ENCODE measurements around the gene SLC2A1.
A peak's percentile ranks its signal among the peaks of the same experiment; 100 is the strongest.

The SLC2A1 gene

DNA sequence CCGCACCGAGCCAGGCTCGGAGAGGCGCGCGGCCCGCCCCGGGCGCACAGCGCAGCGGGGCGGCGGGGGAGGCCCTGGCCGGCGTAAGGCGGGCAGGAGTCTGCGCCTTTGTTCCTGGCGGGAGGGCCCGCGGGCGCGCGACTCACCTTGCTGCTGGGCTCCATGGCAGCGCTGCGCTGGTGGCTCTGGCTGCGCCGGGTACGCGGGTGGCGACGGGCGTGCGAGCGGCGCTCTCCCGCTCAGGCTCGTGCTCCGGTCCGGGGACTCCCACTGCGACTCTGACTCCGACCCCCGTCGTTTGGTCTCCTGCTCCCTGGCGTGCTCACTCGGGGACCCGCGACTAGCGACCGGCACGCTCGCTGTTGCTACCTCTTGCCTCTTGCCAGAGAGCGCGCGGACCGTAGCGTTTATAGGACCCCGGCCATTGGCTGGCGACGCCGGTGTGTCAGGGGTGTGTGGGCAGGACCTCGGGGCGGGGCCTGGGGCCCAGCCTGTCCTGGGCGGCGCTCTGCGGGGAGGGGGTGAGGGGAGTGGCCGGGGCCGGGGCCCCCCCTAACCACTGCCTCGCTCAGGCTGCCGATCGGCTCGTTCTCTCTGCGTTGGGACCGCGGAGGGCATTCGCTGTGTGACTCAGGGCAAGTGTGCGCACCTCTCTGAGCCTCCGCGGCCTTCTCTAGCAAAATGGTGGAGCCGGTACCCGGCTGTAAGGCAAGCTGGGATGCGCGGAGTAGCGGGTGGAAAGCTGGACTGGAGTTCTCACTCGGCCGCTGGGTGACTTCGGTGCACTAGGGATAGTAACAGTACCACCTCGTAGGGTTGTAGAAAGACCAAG lies at the start of gene SLC2A1:
TSS of gene SLC2A1 (minus strand) at position 381 of the 832 bp plus-strand sequence. CDS start at position 164, 217 bp downstream.
- DNase-seq: peak; percentile 93

DNA sequence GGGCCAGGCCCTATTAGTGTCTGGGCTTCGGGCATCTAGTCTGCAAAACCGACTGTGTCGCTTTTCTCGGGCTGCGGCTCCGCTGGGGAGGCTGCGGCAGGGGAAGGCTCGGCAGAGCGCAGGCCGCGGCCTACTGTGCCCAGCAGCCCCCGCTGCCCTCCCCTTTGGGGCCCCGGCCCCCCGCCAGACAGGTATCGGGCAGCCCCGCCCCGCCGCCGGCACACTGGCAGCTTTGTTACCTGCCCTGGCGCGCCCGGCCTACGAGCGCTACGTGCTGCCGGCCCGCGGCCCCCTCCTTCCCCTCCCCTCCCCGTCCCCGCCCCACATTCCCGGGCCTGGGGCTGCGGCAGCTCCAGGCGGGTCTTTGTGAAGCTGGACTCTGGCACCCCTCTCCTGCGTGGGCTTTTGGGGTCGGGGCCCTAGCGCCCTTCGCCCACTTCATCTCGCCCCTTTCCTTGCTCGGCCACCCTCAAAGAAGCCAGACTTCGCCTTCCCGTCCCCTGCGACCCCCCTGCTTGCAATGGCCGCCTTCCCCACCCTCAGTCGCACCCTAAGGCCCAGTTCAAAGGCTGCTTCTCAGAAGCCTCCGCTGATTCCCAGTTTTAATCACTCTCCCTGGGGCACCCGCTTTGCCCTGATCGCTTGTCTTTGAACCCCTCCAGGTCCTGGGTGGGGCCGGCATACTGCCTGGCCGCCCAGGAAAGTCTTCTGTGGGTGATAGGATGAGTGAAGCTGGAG lies 48.9 kb upstream of the SLC2A1 start:
- no peak for DNase-seq

DNA sequence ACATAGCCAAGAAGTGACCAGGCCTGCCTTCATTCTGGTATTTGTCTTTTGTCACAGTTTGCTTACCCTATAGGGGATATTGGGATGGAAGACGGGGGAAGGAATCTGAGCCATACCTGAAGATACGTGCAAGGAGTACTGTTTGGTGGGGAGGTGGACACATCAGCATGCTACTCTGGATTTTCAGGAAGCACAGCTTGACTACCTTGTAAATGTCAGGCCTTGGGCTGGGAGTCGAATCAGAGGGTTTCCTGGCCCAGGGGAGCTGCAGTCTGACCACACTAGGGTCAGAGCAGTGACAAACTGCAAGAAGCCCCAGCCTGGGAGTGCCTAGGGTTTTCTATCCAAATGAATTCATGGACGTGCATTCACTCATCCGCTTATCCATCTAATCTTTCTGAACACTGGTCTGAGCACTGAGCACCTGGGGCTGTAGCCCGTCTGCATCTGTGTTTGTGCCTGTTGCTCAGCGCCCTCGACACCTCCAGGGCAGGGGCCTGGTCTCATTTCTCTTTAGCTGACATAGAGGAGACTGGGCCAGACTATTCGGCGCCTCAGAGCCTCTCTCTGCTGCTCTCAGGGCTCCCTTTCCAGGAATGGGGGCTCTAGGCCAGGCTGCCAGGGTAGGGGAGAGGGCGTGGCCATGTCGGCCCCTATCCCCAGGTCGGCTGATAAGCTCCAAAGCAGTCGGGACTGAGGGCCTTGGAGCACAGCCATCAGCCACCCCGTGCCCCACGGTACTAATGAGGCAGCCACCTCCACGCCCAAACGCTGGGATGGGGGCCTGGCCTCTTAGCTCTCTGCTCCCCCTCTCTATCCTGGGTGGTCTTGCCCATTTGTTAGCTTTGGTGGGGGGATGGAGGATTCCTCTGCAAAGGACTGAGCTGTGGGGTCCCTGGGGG lies 47.0 kb upstream of the SLC2A1 start:
- no peak for DNase-seq

DNA sequence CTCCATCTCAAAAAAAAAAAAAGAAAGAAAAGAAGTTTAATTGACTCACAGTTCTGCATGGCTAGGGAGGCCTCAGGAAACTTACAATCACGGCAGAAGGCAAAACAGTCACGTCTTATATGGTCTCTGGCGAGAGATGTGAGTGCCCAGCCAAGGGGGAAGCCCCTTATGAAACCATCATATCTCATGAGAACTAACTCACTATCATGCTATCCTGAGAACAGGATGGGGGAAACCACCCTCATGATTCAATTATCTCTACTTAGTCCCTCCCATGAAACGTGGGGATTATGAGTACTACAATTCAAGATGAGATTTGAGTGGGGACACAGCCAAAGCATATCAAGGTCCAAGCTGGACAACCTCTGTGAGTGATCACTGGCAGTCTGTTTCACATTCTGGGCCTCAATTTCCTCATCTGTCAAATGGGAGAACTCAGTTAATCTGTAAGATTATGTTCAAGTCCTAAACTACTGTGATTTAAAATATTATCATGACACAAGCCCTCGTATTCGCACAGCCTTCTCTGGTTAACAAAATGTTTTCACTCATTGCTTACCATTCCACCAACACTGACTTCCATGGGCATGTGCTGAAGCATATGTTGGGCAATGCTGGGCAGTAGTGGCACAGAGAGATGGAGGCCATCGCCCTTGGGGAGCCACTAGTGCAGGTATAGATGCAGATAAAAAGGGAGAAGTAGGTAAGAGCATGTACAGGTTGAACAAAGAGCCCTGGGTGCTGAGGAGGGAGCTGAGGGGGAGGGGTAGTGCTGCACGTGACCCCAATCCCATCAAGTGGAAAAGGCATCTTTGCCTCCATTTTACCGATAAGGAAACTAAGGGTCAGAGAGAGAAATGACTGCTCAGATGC lies 46.2 kb upstream of the SLC2A1 start:
- no peak for DNase-seq

DNA sequence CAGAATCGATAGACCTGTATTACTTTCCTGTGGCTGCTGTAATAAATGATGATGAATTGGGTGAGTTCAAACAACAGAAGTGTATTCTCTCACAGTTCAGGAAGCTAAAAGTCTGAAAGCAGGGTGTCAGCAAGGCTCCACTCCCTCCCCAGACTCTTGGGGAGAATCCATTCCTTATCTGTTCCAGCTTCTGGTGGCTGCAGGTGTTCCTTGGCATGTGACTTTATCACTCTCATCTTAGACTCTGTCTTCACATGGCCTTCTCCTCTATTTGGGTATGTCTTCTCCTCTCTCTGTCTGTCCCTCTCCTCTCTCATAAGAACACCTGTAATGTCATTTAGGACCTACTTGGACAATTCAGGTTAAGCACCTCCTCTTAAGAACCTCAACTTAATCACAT lies 44.1 kb upstream of the SLC2A1 start:
- DNase-seq: no peak

DNA sequence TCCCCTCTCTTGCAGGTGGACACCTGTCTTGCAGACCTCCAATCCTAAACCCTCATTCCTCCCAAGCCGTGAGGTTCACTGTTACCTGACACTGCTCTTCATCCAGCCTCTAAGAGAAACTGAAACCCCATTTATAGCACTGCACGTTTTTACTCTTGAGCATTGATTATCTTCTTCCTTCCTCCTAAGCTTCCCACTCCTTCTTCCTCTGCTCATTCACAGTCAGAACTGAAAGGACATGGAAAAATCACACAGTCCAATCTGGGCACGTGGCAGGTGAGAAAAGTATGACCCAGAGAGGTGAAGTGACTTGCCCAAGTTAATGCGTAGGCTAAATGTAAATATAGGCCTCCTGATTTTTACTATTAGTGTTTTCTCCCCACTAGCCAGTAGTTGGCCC lies 43.4 kb upstream of the SLC2A1 start:
- no peak for DNase-seq

DNA sequence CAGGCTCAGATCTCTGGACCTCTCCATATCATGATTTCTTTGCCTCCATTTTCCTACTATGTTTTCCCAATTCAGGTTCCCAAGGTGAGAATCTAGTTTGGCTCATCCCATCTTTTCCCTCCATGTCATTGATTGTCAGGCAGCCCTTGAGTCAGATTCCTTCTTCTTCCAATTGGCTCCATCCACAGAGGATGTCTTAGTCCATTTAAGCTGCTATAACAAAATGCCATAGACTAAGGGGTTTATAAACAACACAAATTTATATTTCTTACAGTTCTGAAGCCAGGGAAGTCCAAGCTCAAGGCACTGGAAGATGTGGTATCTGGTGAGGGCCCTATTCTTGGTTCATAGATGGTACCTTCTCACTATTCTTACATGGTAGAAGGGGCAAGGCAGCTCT lies 42.8 kb upstream of the SLC2A1 start:
- no peak for DNase-seq

DNA sequence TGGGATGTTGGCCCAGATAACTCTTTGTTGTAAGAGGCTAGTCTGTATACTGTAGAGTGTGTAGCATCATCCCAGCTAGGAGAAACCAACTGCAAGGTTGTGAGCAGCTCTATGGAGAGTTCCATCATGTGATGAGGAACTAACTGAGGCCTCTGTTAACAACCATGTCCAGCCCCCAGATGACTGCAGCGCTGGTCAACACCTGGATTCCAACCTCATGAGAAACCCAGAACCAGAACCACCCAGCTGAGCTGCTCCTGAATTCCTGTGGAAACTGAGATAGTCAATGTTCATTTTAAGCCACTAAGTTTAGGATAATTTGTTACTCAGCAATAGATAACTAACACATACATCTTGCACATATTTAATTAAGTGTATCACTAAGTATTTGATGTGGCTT lies 41.6 kb upstream of the SLC2A1 start:
- no peak for DNase-seq

DNA sequence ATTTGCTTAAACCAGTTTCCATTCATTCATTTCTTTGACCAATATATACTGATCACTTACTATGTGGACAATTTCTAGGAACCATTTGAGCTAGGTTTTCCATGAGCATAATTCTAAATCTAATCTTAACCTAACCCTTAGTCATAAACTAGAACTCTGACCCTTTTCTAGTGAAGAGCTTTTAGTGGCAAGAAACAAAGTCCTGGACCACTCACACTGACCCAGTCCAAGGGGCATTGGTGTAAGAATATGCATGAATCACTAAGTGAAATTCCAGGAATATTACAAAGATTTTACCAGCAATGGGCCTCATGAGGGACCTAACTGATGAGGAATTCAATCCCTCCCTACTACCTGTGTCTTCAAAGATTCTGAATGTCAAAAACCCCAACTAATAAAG lies 40.6 kb upstream of the SLC2A1 start:
- no peak for DNase-seq

DNA sequence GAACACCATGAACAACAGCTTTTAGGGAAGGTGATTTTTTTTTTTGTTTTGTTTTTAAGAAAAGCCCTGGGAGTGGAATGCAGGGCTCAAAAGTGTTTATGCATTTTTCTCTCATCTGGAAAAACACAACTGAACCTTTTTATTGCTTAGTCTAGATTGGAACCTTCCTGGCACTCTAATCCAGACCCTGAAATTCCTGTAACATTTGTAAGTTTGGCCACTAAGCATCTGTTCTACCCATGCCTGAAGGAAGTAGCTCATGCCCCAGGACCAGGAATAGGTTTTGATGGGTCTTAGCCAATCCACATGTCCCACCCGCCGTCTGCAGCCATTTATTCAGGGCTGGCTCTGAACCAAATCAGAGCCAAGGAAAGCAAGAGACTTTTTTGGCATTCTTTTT lies 39.7 kb upstream of the SLC2A1 start:
- DNase-seq: no peak

DNA sequence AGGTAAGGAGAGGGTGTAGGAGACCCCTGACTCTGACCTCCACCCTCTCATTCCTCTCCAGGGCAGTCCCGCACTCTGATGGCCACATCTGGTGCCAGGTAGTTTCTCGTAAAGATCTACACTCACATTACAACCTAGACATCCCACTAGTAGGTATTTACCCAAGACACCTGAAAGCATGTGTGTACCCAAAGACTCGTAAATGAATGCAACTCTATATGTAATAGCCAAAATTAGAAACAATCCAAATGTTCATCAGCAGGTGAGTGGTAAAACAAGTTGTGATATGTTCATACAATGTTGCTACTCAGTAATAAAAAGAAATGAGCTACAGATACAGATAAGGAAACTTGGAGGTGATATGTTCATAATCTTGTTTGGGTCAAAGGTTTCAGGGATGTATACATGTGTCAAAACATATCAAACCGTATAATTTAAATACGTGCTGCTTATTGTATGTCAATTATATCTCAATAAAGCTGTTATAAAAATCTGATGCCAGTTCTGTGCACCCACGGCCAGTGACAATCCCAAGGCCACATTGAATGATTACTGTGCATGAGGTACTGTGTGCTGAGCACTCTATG lies 37.8 kb upstream of the SLC2A1 start:
- no peak for DNase-seq

DNA sequence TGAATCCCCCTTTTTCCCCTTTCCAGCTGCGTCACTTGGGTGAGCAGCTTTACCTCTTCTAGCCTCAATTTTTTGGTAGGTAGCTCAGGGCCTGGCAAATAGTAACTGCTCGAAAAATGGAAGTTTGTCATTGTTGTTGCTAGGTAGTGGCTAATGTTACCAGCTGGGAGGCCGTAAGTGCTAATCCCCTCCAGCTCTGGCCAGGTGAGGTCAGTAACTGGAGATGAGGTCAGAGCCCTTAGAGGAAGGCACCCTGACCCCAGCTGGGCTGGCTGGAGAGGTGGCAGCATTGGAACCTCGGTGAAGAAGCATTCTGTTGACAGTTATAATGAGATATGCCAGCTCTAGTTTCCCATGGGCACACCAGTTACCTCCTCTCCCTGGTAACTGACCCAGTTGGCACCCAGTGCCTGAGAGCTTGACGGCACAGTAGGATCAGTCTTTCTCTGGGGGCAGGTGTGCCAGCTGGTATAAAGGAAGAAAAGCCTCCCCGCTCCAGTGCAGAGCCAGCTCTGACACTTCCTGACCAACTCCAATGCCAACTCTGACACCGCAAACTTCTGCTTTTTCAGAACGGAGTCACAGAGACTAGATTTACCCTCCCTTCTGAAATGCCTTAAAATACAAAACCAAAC lies 35.0 kb upstream of the SLC2A1 start:
- no peak for DNase-seq

DNA sequence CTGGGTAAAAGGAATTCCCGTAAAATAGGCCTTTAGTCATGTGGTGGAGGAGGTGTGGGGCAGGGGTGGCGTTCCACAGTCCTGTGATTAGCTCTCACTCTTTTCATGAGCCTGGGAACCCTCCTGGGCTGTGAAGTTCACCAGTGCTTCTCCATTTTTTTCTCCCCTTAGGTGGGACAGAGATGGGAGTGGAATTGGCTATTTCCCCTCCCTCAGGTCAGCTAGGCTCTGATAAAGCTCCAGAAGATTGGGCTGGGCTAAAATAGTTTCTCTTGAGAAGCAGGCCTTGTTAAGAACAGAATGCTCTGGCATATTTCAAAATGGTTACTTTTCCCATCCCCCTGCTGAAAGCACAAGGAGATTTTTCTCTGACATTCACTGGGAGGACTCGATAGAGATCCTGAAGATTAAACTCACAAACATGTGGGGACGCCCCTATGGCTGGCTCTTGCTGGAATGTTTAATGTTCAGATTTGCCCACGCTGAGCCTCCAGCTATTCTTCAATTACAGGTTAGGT lies 33.4 kb upstream of the SLC2A1 start:
- DNase-seq: no peak

DNA sequence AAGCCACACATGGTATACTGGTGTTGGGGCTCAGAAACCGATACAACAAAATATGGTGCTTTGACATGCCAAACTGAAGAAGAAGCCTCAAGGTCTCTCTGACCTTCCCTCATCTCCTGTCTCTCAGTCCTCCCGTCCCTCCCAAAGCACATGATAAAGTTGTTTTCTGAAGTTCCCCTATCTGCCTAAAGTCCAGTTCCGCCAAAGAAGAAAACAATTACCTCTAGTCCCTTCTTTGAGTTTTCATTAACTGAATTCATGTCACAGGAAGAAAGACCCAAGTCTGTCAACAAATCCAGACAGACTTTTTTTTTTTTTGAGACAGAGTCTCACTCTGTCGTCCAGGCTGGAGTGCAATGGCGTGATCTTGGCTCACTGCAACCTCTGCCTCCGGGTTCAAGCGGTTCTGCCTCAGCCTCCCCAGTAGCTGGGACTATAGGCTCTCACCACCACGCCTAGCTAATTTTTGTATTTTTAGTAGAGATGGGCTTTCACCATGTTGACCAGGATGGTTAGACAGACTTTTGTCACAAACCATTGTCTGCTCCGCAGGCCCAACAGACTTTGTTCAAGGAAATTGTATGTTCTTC lies 32.2 kb upstream of the SLC2A1 start:
- DNase-seq: no peak

DNA sequence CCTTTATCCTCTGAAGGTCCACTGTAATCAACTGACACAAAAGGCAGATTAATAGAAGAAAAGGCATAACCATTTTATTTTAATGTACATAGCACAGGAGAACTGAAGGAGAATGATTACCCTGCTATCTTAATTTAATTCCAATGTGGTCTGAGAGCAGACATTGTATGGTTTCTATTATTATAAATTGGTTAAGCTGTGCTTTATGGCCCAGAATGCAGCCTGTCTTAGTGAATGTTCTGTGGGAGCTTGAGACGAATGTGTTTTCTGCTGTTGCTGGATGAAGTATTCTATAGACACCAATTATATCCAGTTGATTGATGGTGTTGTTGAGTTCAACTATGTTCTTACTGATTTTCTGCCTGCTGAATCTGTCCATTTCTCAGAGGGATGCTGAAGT lies 25.0 kb upstream of the SLC2A1 start:
- no peak for DNase-seq

DNA sequence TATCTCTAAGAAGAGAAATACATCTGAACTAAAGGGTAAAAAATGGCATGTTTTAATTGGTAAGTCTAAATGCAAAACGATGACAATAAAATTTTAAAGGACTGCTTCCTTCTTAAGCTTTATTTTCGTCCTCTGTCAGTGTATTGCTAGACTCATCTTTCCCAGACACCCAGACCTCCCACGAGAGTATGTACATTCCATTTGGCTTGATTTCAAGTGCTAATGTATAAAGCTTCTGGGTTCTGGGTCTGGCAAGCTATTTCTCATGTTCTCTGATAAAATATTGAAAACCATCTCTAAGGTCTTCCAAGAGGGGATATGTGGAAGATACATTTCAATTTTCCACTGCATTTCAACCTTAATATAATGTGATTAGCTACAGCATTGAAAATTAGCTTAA lies 24.6 kb upstream of the SLC2A1 start:
- no peak for DNase-seq

DNA sequence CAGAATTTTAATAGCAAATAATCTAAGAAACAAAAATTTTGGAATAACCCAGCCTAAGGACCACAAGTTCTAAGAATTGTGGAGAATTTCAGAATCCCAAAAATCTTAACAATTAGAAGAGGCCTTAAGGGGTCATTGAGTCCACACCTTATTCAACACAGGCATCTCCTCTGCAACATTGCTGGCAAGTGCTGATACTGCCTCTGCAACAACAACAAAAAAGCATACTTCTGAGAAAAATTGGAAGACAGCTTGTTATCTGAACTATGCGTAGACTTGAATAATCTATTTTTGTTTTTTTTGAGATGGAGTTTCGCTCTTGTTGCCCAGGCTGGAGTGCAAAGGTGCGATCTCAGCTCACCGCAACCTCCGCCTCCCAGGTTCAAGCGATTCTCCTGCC lies 24.0 kb upstream of the SLC2A1 start:
- no peak for DNase-seq

DNA sequence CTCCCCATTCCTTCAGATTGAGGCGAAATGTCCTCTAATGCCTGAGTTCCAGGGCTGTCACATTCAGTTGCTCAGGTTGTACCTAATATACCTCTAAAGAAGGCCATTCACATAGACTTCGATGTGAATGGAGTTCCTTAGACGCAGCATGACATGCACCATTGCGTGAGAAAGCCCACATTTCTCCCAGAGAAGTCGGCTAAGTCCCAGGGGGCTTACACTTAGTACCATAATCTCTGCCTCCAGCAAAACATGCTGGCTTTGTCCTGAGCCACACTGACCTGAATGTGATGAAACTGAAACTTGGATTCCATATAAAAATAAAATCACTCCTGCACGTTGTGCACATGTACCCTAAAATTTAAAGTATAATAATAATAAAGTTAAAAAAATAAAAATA lies 23.2 kb upstream of the SLC2A1 start:
- no peak for DNase-seq

DNA sequence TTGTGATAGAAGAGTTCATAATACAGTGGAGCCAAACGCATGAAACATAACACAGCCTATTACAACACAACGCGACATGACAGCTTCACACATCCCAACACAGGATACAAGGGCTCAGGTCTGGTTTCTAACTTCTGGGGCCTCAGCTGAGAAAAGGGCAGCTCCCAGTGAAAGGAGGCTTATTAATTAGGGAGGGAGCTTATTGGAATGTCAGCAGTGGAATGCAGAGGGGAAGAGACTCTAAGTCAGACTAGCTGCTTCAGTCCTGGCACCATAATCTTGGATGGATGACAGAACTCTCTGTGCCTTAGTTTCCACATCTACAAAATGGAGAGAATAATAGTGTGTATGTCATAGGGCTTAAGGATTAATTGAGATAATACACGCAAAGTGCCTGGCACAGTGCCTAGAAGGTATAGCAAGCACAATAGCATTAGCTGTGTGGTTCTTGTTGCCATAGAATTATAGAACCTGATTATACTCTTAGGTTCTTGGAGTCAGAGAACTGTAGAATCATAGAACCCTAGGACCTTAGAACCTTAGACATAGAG lies 22.7 kb upstream of the SLC2A1 start:
- no peak for DNase-seq

Data from activated CD4-positive, alpha-beta T cell treated with anti-CD3 and anti-CD28 coated beads for 4 hours (primary cell).